Stimulated activated CD8-positive, alpha-beta memory T cell treated with anti-CD3 and anti-CD28 coated beads, Interleukin-15, amount 100 ng/mL, for 48 hours (primary cell): ENCODE data around the gene PAX5.
"Not testable (repeated sequence)": the region's sequence is repeated elsewhere in the genome, so short reads cannot be mapped to it uniquely, and the experiment has no call there.

Experiments used
- DNase-seq, 2 donors: peaks; one replicate each; pipeline ENCODE4 v3.0.0-alpha.2; 2020; ENCODE audit warnings: low read depth in 2 of 2

PAX5 gene

DNA sequence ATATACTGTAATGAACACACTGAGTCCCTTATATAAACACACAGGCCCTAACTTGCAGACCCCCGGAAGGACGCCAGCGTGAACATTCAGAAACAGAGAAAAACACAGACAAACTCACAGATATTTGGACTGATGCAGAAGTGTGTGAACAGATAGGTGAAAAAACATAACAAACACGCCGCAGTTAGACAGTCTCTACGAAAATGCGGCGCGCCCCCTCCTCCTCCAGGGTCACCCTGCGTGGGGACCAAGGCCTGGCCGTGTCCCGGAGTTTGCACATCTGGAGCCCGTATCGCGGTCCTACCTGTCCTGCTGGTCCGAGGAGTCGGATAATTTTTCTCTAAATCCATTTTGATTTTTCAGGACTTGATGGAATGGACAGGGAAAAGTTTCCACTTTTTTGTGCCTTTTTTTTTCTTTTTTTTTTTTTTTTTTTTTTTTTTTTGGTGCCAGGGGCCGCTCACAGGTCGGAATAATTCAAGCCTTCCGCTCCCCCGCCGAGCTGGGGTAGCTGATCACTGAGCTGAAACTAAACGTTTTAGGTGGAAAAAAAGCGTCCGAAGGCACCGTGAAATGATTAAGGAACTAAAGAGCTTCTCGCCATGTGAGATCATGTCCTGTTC lies at the start of gene PAX5:
Gene PAX5, minus strand, starts transcription at position 587 of the 623 bp plus-strand sequence. Its CDS starts 237 bp downstream, at position 350.
- DNase-seq, result no peak

DNA sequence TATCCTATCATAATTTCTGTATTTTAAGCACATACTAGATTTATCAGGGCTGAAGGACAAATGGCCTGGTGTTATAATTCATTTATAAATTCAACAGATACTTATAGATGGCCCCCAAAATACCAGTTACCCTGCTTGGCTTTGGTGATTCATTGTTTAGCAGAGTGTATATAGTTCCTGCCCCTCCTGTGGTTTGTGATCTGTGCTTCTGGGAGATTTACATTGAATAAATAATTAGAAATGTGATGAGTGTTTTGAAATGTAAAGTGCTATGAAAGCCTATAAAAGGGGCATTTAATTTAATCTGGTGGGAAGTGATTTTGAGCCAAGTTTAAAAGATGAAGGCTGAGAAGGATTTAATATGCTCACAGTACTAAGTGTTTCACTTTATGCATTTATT lies 49.6 kb upstream of the PAX5 start:
- DNase-seq, result no peak

DNA sequence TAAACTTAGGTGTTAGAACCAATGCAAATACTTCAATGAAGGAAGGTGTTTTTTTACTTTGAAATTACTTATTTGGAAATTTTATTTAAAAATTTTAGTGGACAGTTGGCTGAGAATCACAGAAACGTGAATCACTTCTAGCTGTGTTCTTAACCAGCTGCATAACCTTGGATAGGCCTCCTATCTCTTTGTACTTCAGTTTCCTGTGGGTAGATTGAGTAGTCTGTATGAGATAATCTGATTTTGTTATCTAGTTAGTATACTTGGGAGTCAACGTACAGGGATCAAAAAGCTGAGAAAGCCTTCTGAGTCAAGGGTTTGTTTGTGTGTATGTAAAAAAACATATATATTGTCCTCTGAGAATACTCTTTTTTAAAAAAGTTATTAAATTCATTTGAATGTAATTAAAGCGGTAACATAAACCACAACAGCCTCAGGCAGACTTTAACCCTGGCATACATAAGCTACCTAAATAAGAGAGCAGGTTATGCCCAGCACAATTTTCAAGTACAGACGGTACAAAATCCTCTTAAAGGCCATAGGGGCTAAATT lies 48.2 kb upstream of the PAX5 start:
- no peak for DNase-seq

DNA sequence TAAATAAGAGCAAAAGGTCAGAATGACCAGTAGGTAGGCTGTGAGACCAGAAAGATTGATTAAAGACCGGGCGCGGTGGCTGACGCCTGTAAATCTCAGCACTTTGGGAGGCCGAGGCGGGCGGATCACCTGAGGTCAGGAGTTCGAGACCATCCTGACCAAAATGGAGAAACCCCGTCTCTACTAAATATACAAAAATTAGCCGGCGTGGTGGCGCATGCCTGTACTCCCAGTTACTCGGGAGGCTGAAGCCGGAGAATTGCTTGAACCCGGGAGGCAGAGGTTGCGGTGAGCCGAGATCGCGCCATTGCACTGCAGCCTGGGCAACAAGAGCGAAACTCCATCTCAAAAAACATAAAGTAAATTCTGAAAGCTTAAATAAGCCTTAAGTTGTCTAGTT lies 47.4 kb upstream of the PAX5 start:
- DNase-seq, result not testable (repeated sequence)

DNA sequence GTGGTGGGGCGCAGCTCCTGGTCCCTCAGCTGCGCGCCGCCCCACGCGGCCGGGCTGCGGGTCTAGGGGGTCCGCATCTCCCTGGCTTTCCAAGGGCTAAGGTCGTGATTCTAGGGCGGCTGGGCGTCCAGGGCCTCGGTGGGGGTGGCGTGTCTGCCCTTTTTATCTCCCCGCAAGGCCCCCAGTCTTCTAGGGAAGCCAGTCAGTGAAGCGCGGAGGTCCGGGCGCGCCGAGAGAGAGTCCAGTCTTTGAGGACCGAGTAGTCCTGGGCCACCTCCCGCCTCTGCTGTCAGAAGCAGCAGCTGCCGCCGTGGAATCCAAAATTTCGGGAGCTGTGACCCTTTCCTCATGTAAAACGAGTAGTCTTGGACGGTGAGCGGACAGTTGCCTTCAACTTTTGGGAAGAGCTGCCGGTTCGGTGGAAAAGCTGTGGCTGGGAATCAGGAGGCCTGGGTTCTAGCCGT lies 46.1 kb upstream of the PAX5 start:
- DNase-seq, result not testable (repeated sequence)

DNA sequence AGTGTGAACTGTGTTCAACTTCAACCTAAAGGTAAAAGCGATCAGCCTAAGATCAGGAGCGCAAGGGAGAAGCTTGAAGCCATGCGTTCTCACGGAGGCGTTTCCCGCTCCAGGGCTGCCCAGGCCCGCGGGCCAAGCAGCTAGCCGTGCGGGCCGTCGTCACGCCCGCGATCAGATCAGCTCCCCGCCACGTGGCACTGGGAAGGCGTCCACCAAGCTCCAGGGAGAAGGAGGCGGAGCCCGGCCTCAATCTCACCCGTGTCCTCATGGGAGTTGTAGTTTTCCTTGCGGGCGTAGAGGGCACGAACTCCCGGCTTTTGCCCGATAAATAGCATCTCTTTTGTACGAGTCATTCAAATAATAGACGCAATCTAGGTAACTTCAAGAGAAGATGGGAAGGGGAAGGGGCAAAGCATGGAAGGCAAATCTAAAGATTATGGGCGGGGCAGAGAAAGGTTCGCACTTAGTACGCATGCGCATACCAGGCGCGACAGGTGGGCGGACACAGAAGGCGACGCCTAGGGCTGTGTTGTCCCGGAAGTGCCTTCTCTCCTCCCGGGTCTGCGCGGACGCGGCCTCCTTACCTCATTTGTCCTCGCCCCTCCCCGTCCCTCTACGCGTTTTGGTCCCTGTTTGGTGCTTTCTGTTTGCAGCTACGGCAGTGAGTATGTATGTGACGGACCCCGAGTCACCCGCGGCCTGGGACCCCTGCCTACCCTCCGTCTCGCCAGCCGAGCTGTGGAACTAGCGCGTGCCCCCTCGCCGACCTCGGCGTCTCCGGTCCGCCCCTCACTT lies 45.5 kb upstream of the PAX5 start:
- DNase-seq, result peak; percentile 84 to 89

DNA sequence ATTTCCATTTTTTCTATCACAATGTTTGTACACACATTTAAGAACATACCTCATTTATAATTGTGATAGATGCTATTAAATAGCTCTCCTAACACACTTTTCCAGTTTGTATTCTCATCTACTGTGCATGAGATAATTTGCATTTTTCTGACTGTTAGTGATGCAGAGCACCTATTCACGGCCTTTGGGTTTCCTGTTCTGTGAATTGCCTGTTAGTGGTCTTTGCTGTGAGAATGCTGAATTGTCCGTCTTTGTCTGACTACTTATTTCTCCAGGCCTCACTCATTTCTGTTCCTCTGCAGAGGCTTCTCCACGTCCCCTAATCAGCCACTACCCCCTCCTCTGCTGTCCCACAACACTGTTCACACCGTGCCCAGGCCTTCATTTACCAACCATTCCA lies 40.7 kb upstream of the PAX5 start:
- DNase-seq, result not testable (repeated sequence)

DNA sequence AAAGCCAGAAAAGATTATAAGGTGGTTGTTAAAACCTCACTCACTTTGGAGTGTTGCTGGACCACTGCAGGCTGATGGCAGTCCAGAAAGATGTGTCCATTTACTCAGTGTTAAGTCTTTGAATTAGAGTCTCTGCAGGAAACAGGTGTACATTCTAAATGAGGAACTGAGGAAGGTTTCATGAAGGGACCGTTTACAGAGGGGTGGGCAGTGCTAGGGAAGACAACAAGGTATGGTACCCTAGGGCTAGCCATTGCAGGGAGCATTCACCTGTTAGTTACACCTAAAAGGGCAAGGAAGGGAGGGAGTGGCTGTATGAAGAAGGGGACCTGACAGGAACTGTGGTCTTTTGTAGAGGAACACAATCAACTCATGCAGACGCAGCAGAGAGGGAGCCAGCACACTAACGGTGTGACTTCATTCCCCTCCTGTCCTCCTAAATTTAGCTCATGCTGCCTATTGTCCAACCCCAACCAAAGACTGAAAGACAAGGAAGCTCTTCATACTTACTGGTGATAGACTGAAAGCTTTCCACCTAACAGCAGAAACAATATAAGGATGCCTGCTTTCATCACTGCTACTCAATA lies 32.2 kb upstream of the PAX5 start:
- no peak for DNase-seq

DNA sequence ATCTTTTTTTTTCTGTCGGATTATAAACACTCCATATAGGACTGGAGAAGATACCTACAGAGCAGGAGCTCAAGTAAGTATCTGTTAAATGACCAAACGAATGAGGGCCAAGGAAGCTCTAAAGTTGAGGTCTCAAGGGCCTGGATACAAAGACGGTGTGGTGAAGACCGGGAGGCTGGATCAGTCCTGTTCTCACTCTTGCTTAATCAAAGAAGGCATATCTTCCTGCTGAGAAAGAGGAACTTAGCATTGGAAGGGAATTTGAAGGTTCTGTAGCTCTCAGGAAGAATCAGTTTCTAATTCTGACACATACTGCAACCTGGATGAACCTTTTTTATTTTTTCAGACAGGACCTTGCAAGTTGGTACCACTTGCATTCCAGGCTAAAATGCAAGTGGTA lies 28.3 kb upstream of the PAX5 start:
- DNase-seq, result no peak

DNA sequence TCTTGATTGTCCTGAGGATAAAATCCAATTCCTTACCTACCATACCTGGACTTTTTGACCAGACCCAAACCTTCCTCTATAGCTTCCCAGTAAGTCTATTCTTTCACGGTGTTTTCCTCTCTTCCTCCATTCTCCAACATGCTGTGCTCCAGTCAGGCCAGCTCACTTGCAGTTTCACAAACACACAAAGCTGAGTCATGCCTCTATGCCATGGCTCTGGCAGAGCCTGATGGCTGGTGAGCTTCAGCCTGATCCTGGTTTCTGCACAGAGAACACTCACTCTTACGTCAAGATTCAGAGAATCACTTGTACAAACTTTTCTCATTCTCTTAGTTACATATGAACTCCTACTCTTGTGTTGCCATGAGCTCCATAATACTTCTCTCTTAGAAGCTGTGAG lies 27.7 kb upstream of the PAX5 start:
- DNase-seq, result no peak

DNA sequence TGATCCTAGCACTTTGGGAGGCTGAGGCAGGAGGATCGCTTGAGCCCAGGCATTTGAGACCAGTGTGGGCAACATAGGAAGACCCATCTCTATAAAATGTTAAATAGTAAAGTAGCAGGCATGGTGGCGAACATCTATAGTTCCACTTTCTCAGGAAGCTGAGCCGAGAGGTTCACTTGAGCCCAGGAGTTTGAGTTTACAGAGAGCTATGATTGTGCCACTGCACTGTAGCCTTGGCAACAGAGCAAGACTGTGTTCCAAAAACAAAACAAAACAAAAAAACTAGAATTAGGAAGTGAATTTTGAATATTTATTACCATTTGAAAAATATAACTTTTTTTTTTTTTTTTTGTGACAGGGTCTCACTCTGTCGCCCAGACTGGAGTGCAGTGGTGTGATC lies 26.8 kb upstream of the PAX5 start:
- no peak for DNase-seq

DNA sequence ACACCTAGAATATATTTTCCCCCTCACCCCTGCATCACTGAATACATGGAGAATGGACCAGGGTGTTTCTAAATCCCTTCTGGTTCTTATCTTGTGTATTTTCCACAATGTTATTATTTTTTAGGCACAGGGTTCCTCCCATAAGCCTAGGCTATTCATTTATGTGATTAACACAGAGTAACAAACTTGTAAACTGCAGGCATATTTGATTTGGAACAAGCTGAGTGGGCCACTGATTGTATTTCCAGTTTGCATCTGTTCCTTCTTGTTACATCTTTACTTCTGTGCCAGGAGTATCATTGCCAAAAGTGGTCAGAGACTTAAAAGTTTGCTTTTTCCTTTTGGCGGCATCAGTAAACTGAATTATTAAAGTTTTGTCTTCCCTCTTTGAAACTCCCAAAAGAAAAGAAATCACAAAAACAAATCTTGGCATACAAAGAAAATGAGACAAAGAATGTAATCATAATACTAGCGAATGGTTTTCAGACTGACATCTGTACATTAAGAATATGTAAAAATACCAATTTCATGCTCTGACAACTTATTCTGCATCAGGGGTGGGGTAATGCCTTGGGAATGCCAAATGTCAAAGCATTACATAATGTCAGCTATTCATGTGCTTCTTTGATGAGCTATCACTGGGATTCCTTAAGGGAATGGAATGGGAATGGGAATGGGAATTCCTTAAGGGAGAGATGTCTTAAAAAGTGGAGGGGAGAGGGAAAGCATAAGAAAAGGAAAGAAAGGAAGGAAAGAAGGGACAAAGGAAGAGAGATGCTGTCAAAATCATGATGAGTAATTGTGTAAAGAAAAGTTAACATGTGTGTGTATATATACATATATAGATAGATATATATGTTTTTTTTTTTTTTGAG lies 22.2 kb upstream of the PAX5 start:
- DNase-seq, result no peak

DNA sequence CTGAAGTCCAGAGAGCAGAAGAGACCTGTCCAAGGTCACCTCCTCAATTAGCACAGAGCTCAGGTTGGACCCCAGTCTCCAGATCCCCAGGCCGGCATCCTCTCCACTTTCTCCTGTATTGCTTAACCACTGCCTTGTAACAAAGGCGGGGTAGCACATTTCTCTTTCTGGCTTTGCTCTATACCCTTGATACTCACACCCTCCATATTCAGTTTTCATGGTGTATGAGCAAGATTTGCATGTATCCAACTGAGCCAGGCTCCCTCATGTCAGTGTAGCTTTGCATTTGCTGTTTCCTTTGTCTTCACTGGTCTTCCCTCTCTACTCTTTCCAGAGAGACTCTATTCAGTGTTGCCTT lies 20.3 kb upstream of the PAX5 start:
- not testable (repeated sequence) for DNase-seq

DNA sequence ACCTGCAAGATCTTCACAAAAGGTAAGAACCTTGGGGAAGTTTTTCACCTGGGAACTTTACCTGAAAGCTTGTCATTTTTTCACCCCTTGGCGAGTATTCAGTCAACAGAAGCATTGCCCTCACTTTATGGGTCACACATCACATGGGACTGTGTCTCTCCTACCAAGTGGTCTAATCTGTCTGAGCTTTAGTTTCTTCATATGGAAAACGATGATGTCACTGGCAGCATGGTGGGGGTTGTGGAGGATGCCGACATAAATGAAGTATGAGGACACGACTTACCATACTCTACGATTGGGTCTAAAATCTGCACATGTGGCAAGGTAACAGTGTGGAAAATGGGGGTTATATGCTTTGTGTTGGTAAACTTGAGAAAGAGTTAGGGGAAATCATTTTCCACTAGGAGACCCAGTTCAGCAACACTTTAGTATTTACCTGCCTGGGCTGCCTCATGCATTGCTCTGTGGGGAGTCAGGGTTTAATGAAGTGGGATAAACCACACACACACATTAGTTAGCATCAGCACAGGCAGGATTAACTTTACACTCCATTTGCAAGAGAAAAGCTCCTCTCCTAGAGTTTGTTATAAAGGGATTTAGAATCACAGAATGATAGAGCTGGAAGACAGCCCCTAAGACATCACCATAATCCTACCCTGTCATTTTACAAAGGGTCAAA lies 19.8 kb upstream of the PAX5 start:
- no peak for DNase-seq

DNA sequence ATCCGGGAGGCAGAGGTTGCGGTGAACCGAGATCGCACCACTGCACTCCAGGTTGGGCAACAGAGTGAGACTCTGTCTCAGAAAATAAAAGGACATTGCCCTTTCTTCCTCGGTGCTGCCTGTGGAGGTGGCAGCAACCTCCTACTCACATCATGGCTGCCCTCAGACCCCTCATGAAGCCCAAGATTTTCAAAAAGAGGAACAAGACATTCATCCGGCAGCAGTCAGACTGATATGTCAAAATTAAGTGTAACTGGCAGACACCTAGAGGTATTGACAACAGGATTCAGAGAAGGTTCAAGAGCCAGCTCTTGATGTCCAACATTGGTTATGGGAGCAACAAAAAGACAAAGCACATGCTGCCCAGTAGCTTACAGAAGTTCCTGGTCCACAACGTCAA lies 12.6 kb upstream of the PAX5 start:
- no peak for DNase-seq

DNA sequence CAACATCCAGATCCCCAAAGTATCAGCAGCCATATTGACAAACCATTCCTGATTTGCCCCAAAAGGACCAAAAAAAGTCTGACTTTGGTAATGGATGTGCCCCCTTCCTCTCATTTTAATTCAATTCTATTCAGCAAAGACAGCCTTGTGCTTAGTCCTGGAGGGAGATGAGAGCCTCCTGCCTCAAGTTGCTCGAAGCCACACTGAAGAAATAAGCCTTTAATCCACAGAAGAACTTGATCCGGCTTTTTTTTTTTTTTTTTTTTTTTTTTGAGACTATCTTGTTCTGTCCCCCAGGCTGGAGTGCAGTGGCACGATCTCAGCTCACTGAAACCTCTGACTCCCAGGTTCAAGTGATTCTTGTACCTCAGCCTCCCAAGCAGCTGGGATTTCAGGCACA lies 8.4 kb upstream of the PAX5 start:
- DNase-seq, result no peak

DNA sequence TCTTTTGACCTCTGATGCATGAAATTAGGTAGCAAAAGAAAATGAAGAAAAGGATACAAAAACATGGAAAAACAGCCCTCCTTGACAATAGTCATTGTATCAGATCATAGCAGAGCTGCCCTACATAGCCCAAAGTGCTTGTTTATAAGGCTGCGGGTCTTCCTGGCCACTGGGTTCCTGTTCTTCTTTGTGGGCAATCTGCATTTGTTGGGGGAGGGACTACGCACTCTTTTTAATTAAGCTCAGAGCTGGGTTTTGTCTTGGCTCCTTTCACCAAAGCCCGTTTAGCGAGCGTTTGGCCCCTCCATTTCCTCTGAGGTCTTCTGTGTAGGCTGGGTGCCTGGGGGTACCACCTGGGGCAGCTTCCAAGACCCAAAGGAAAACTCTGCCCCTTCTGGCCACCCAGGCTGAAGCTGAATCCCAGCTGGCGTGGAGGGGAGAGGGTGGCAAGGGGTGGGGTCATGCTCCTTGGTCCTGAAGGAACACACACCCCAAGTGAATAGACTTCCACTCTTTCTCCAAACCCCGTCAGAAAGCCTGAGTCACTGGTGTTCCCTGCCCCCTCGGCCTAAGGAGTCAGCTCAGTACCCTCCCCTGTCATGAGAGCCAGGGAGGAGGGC lies 6.5 kb upstream of the PAX5 start:
- DNase-seq, result no peak

DNA sequence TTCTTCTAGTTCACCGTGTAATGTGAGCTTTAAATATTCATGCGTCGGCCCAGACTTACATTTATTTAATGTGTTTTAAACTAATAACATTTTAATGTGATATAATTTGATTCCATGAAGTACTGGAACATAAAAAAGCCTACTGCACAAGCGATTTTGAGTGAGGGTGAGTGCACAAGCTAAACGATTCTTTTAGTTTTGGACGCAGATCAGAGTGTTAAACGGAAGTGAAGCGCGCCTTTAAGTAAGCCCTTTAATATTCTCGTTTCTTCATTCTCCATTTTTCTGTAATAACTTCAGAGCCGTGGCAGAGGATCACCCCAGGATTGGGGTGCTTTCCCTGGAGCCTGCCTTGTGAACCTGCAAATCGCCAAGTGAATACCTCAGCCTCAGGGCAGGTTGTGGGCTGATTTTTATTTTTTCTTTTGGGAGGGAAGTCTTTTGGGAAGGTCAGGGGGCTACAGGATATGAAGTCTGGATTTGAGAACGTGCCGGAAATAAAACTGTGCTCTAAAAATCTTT lies 4.9 kb upstream of the PAX5 start:
- DNase-seq, result no peak

DNA sequence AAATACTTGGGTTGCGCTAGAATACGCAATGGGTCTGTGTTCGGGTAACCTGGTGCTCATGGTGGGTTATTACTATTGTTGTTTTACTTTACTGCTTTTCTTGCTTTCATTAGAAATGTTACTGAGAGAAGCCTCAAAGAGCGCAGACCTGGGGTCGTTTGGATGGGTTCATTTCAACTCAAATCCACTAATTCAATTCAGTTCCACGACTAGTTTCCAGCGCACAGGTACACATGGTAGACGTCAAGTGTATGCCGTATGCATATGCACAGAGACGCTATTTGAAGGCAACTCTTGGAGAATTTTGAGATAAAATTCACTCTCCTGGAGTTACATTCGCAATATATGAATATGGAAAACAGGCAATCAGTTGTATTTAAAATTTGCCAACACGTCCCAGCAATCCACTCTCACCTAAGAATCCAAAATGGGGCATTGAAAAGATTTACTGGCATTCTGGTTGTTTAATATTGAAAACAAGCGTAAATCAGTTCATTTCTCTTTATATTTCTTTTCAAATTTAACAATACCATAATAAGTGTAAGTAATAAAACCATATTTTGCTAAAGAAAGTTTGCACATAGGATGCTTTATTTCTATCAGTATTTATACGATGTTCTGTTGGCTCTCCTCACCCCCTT lies 4.4 kb upstream of the PAX5 start:
- DNase-seq, result no peak
